GM18873 (cell line): ENCODE data around the gene CPTP.

ENCODE experiments used
- ATAC-seq: cut with Tn5 transposase; IDR thresholded peaks from one replicate; pipeline ENCODE4 v1.9.1; 2021; ENCODE audit warnings: mild to moderate bottlenecking, moderate library complexity, moderate number of reproducible peaks; ENCODE audit not compliant: unreplicated experiment, low FRiP score

CPTP gene

DNA sequence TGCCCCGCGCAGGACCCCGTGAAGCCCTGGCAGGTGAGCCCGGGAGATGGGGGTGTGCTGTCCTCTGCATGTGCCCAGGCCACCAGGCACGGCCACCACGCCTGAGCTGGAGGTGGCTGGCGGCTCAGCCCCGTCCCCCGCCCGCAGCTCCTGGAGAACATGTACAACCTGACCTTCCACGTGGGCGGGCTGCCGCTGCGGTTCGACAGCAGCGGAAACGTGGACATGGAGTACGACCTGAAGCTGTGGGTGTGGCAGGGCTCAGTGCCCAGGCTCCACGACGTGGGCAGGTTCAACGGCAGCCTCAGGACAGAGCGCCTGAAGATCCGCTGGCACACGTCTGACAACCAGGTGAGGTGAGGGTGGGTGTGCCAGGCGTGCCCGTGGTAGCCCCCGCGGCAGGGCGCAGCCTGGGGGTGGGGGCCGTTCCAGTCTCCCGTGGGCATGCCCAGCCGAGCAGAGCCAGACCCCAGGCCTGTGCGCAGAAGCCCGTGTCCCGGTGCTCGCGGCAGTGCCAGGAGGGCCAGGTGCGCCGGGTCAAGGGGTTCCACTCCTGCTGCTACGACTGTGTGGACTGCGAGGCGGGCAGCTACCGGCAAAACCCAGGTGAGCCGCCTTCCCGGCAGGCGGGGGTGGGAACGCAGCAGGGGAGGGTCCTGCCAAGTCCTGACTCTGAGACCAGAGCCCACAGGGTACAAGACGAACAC, 8.3 kb downstream of the CPTP start:
- ATAC-seq = no peak

DNA sequence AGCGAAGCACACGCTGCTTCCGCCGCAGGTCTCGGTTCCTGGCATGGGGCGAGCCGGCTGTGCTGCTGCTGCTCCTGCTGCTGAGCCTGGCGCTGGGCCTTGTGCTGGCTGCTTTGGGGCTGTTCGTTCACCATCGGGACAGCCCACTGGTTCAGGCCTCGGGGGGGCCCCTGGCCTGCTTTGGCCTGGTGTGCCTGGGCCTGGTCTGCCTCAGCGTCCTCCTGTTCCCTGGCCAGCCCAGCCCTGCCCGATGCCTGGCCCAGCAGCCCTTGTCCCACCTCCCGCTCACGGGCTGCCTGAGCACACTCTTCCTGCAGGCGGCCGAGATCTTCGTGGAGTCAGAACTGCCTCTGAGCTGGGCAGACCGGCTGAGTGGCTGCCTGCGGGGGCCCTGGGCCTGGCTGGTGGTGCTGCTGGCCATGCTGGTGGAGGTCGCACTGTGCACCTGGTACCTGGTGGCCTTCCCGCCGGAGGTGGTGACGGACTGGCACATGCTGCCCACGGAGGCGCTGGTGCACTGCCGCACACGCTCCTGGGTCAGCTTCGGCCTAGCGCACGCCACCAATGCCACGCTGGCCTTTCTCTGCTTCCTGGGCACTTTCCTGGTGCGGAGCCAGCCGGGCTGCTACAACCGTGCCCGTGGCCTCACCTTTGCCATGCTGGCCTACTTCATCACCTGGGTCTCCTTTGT, 9.1 kb downstream of the CPTP start:
- ATAC-seq = no peak

DNA sequence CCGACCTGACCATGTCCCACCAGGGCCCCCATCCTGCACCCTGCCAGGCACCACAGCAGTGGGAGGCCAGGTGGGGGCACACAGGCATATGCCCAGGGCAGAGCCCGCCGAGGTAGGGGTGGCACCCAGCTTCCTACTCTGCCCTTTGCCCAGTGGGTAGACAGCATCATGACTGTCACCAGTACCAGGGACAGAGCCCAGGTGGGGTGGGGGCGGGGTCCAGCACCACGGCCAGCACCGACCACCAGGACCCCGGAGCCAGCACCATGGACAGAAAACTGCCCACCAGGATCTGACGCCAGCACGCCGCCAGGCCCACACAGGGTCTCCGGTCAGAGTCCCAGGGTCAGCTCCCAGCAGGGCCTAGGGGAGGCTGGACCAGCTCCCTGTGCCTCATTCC, 10.2 kb downstream of the CPTP start:
- ATAC-seq = no peak

DNA sequence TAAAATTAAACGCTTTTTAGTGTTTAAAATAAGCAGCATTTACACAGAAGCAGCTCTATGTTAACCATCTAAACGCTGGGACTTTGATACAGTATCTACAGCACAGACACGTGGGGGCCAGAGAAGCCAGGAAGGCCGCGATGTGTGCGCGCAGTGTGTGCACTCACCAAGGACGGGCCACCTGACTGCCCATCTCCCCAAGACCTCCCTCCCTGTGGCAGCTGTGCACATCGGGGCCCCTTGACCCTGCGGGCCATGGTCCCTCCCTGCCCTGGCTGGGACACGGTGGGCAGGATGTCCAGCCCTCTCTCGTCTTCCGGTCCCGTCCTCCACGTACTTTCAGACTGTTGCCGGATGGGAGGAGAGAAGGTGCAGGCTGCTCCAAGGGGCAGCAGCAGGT, 10.7 kb downstream of the CPTP start:
- no peak for ATAC-seq

DNA sequence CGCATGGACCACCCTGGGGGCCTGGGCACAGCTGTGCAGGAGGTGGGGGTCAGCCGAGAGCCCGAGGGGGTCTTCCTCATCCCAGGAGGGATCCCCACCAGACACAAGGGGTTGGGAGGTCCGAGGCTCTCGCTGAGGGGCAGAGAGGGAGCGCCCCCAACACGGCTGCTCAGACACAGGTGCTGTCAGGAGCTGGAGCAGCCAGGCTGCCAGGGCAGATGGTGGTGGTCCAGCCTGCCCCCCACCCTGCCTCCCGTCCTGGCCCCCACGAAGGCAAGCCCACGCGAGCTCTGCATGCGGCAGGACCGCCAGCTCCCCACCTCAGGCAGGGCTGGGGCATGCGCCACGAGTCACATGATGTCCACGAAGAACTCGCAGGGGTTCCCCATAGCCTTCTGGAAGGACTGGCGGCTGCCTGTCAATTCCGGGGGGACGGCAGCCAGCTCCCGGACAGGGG, 11.2 kb downstream of the CPTP start:
- no peak for ATAC-seq

DNA sequence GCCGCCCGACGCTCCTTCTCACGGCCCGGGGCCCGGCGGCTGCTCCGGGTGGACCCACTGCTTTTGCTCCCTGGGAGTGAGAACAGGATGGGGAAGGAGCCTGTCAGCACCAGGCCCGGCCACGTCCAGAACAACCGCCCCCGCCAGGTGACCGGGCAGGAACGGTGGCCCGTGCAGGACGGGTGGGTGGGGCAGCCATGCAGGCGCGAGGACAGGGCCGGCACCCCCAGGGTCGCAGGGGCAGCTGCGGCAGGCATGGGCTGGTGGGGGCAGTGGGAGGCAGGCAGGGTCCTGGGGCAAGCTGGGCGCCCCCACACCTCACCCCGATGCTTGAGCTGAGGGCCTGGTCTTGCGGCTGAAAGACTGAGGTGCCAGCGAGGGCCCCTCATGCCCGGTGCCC, 11.8 kb downstream of the CPTP start:
- no peak for ATAC-seq

DNA sequence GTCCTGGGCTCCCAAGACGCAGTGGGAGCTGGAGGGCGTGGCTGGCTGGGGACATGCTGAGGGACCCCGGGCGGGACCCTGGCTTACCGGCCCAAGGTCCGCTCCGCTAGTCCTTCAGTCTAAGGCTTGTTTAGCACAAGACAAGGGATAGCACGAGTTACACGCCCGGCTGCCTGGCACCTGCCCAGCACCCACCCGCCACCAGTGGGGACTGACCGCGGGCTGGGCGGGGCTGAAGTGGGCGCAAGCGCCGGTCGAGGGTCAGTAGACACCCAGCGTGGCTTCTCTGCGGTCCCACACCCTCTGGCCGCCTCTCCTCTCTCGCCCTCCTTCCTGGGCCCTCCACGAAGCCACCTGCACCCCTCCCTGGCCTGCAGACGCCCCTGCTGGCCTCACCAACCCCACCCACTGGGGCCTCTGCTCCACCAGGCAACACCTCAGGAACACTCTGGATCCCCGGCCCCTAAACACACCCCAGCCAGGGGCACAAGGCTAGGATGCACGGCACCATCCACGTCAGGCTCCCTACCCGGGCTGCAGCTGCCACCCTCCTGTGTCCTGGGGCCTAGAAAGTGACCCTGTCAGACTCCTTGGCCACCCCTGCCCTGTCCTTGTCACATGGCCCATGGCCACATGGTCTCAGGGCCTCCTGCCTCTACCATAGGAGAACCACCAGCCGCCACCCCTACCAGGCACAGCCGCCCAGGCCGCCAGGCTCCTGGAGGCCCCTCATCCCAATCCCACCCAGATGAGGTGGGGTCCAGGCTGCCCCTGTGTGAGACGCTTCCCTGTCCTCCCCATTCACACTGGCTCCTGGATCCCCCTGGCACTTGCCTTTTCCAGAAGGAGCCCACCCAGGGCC, 12.6 kb downstream of the CPTP start:
- ATAC-seq = no peak

DNA sequence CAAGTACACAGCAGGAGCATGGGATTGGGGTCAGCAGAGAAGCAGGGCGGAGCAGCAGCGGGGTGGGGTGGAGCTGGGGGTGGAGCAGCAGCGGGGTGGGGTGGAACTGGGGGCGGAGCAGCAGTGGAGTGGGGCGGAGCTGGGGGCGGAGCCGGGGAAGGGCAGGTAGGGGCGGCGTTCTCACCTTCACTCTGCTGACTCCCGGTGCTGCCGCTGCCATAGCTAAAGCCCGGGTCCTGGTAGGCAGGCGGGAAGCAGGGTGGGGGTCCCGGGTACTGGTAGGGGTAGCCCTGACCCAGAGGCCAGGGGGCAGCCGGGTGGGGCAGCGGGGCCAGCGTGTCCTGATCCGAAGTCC, 13.2 kb downstream of the CPTP start:
- ATAC-seq = no peak

DNA sequence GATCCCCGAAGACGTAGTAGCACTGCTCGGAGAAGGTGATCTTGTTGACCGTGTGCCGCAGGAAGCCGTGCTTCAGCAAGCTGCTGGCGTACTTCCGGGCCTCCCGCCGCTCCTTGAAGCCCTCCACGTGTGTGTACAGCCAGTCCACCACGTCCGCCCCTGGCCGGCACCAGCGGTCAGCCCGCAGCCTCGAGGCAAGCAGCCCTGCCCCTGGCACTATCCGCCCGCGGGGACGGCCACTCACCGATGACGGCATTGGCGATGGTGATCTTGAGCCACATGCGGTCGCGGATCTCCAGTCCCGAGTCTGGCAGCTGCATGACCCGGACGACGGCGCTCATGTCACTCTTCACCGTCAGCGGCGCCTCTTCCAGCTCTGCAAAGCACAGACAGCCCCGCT, 13.7 kb downstream of the CPTP start:
- no peak for ATAC-seq

DNA sequence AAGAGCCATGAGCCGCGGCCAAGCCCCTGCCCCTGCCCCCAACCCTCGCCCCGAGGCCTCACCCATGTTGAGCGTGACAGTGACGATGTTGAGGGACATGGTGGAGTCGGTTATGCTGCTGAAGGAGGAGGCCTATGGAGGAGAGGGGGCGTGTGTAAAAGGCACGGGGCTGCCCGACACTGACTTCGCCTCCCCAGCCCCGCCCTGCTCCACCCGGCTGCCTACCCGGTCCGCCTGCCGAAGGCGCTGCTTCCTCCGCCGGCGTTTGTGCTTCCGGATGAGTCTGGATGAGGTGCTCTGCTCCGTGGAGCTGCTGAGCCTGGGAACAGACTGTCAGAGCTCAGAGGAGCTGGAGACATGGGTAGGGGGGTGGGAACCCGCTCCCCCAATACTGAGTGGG, 15.6 kb downstream of the CPTP start:
- ATAC-seq = no peak

DNA sequence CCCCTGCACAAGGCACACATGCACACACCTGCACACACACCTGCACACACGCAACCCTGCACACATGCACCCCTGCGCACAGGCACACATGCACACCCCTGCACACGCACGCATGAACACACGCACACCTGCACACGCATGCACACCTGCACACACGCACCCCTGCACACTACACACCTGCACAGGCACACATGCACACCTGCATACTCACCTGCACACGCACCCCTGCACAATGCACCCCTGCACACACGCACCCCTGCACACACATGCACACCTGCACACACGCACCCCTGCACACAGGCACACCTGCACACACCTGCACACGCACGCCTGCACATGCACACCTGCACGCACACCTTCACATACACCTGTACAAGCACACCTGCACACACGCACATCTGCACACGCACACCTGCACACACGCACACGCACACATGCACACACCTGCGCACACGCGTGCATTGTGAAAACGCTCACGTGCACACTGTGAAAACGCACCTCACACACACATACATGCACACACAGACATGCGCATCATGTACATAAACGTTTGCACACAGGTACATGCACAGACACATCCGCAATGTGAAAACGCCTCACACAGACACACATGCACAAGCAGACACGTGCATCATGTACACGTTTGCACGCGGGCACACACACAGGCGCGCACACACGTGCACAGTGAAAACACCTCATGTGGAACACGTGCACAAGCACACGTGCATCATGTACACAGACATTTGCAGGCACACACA, 16.4 kb downstream of the CPTP start:
- ATAC-seq = no peak

DNA sequence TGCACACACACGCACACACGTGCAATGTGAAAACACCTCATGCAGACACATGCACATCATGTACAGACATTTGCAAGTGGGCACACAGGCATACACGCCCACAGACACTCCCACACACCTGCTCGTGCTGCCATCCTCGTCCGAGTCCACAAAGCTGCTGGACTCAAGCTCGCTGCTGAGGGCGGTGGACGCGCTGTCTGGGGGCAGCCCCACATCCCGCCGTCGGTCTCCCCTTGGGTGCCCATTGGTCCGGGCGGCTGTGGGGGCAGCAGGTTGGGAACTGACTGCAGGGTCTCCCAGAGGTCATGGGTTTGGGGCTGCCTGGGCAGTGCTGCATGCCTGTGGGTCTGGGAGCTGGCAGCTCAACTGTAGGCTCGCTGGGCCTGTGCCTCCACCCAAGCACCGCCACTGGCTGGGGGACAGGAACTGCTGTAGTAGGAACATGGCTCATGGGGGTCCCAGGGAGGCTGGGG, 17.0 kb downstream of the CPTP start:
- ATAC-seq = no peak

DNA sequence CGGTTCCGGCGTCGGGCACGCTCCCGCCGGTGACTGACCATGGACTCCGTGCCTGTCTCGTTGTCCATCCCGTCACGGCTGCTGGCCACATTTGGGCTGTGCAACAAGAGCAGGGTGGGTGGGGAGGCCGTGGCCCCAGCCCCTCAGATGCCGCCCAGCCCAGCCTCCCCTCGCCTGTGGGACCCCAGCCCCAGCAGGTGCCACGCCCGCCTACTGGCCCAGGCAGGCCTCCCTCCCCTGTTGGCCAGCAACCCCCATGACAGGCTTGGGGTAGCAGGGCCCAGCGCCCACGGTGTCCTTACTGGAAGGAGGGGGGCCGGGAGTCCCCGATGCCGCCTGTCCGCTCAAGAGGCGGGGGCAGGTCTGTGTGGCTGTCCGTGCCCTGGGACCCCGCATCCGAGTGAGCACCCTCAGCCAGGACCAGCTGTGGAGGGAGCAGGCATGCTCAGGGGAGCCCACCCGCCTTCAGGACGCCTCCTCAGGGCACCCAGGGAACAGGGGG, 17.5 kb downstream of the CPTP start:
- ATAC-seq = no peak

DNA sequence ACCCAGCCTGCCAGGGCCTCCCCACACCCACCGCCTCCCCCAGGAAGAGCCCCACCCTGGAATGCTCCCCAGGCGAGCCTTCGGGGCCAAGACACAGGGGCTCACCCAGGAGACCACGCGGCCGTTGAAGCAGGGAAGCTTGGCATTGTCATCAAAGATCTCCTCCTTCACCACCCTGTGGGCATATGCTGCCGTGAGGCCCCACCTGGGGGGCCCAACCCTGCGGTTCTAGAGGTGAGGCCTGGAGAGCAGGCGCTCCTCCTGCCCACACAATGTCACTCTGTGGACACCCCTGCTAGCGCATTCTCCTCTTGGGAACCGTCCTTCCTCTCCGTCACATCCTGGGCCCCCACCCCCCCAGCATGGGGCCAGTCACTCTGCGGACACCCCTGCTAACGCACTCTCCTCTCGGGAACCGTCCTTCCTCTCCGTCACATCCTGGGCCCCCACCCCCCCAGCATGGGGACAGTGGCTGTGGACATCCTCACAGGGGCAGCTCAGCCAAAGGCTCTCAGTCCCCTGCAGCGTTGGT, 18.0 kb downstream of the CPTP start:
- ATAC-seq = no peak

DNA sequence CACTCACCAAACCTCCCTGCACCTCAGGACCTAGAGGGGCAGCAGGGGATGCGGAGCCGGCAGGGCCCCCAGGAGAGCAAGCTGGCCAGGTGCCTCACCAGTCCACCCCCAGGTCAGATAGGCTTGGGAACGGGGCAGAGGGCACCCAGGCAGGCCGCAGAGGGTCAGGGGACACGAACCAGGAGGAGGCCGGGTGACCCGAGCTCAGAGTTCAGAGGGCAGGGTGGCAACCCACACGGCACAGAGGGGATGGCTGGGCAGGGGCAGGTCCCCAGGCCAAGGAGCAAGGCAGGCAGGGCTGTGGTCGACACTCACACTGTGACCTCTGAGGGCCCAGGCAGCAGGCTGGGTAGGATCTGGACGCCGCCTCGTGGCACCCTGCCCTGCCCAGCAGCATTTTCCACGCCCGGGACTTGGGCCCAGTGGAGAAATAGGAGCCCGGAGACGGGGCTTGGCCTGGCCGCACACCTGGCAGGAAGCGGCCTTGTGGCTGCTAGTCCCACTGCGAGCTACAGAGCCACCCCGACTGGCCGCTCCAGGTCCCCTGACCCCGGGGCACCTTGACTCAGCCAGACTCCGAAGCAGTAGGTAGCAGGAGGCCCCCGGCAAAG, 19.3 kb downstream of the CPTP start:
- ATAC-seq = no peak

DNA sequence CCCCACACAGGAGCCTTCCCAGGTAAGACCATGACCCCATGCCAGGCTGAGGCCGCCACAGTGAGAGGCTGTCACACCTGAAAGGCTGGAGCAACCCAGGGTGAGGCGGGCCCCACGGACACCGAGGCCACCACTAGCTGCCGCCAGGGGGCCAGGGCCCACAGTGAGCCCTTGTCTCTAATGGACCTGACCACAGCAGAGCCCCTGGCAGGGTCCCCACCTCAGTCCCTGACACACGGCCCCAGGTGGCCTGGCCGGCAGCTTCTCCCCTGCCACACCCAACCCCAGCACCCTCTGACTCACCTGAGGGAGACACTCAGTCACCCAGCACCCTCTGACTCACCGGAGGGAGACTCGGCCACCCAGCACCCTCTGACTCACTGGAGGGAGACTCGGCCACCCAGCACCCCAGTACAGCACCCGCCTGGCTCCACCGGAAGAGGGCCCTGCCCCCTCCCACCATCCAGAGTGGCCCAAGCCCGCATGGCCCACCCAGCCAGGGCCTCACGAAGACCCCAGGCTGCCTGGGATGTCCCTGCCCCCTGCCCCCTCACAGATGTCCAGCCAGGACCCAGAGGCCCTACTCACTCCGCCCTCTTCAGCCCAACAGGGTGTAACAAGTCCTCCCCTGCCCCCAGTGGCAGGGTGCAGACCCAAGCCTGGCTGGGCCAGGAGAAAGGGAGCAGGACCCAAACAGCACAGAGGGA, 20.2 kb downstream of the CPTP start:
- no peak for ATAC-seq

DNA sequence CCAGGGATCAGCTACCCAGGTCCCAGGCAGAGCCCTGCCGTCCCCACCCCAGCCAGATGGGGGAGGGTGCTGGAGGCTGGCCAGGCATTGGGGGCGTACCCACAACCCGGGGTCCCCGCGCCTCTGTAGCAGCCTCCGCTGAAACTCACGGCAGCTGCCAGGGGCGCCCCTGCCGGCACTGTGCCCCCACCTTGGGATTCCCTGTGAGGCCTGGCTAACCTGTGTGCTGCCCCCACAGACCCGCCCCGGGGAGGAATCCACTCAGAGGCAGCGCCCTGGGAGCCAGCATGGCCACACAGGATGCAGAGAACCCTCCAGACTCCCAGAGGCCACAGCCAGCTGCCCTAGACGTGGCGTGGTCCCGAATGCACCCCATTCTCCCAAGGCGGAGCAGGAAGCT, 20.8 kb downstream of the CPTP start:
- no peak for ATAC-seq

DNA sequence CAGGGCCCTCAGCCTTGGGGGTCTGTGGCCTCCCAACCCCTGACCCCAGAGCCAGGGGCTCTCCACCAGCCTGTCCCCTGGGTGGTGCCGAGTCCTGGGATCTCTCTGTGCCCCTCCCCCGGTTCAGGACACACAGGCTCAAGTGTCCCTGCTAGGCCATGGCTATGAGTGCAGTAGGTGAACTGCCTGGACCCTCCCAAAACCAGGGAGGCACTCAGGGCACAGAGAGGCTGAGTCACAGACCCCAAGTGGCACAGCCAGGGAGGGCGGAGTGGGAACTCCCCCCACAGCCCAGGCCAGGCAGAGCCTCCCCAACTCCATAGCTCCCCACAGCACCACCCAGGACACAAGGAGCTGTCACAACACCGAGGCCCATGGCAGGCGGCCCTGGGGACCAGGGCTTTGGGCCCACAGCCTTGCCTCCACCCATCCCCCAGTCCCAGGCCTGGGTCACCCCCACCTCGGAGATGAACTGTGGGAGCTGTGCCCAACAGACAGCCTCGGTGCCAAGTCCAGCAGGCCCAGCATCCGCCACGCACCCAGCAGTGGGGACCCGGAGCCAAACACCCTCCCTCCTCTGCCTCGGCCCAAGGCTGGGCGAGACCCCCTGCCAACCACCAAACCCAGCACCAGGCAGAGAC, 21.4 kb downstream of the CPTP start:
- ATAC-seq = no peak

DNA sequence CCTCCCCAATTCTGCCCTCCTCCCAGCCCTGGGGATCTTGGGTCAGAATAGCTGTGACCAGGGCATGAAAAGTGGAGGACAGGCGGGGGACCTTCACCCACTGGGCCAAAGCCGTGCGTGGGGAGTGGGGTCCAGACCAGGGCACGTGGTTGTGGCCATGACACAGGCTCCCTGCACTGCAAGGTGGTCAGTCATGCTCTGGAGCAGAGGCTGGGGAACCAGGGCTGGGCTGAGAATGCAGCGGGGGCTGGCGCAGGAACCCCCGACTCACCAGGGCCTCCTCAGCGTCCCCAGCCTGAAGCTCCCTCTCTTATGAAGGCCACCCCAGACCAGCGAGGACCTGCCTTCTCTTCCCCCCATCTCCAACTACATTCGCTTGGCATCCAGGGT, 21.9 kb downstream of the CPTP start:
- ATAC-seq = no peak
